NAMALWA (cell line): ENCODE results near the gene CNKSR3.

ENCODE experiments used
- DNase-seq: peaks from one replicate; pipeline ENCODE4 v3.0.0-alpha.2; 2015; ENCODE audit warnings: low spot score

The CNKSR3 gene

GRCh38 chr6:154381548-154381947 lies 128.9 kb downstream of the CNKSR3 start:
- DNase-seq = no peak

DNA sequence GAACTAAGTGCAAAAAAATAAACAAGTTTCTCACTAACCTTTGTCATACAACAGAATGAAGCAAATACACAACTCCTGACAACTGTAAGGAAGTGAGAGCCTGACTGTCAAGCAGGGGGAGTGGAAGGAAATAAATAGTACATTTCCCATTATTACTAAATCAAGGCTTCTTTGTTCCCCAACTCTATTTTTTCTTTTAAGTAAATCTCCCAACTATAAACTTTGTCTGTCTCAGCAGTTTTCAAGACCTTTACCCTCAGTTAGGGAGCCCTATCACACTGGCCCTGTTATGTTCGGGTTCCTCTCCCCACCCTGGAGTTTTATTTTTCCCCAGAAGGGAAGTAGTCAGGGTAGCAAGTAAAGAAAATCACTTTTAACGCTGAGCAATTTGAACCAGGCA lies 129.7 kb downstream of the CNKSR3 start:
- DNase-seq = no peak

DNA sequence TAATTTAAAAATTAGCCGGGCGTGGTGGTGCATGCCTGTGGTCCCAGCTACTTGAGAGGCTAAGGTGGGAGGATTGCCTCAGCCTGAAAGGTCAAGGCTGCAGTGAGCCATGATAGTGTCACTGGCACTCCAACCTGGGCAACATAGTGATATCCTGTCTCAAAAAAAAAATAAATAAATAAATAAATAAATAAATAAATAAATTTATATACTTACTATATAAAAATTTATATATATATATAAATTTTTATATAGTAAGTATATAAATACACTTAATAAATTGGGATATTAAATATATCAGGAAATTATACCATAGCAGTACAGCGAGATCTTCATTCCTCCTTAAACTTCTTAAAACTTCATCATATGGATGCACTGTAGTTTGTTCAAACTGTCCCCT lies 130.9 kb downstream of the CNKSR3 start:
- no peak for DNase-seq

DNA sequence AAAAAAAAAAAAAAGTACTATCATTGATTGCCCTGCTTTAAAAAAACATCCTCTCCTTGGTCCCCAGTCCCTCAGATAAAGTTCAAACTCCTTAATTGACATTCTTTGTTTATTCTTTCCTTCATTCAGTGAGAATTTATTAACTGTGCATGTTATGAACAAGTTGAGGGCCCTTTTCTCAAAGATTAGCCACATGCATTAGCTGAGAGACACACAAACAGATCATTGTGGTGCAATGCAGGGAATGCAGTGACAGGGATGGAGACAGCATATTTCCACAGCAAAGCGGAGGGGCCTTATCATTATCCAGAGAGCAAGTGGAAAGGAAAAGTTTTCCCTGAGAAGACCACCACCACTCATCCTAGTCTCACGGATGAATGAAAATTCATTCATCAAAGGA lies 132.0 kb downstream of the CNKSR3 start:
- DNase-seq = no peak

DNA sequence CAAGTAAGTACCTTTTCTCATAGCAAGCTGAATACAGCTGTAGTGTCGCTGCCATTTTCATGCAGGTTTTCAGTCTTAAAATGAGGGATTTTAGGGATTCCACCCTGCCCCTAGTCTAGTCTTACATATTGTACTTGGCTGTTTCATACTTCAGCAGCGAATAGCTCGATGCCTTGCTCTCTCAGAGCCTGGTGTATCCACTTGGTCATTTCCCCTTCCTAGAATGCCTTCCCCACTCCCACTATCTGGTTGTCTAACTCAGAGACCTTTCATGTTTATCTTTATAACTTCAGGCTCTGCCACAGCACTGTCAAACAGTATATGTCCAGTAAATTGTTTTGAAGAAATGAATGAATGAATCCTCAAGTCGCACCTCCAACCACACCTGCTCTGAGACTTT lies 132.8 kb downstream of the CNKSR3 start:
- DNase-seq = no peak

GRCh38 chr6:154373971-154374370 lies 136.5 kb downstream of the CNKSR3 start:
- DNase-seq = no peak

DNA sequence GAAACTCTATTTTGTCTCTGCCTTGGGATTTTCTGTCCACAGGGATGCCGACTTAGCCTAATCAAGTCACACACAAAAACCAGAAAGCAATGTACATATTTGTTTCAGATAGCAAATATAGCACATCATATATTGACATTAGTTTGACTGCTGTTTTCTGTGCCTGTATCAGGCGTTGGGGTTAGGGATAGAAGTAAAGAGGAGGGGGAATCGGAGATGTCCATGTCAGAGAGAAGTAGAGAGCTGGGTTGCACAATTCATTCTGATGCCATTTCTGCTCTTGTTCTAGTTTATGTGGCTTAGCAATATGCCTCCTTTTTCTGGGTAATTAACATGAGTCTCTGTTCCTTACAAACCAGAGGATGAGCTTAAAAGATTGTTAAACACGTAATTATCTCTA lies 139.2 kb downstream of the CNKSR3 start:
- DNase-seq = no peak

DNA sequence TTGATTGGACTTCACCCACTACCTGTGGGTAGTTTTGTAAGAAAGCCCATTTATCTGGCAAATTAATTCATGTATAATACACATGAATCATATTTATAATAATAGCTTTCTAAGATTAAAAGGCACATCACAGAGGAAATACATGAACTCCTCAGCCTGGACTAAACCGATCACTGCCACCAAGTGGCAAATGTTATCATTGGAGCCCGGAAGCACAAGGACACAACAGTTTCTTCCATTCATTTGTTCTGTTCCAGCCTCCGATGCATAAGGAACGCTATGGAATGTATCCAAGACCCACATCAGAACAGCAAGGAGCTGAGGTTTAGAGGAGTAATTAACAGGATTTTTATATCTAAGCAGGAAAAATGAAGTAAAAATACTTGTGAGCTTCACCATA lies 139.9 kb downstream of the CNKSR3 start:
- DNase-seq = peak; percentile 9

DNA sequence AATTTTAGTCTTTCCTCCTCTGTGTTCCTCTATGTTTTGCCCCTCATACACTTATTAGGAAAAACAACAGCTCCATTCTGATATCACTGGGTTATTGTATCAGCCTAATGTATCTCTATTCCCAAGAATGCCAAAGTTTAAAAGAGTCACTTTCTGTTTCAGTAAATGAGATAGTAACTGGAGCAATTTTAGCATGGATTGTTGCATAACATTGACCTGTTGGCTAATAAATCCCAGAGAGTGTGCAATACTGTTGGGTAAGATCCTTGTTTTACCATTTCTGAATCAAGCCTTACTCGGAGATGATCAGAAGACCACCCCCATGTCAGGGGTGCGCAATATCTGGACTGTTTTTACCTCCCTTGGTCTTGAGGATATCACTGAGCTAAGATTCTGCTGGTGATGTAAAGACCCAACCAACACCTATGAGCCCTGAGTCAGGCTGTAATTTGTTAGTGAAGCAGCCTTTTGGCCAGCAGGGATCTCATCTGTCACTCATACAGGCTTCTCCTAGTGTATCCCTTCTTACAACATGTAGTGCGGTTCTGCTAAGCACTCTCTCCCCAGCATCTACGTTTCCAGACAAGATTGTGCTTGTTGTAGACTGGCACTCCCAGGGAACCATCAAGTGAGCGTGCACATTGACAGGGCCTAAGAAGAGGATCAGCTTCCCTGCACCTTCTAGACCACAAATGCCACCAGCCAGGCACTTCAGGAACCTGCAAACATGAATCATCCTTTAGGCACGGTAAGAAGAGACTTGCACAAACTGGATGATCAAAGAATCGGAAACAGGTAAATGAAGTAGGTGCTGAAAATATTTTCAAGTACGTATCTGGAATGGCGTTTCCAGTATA lies 142.4 kb downstream of the CNKSR3 start:
- no peak for DNase-seq

DNA sequence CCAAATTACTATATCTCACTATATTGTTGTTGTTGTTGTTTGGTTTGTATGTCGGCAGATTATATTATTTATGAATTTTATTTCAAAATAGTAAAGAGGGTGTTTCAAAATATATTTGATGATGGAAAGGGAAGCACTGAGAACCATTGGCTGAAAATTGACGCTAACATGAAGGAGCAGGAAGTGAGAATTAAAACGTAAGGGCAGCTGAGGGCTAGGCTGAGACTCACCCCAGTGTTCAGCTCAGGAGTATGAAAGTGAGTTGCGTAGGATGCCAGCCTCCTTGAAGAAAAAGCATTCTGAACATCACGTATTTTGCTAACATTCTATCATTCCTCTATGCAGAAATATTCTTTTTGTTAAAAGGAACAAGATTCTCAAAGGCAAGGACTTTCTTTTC lies 143.1 kb downstream of the CNKSR3 start:
- no peak for DNase-seq

GRCh38 chr6:154363821-154364220 lies 146.7 kb downstream of the CNKSR3 start:
- no peak for DNase-seq

GRCh38 chr6:154361476-154361875 lies 149.0 kb downstream of the CNKSR3 start:
- DNase-seq = no peak

- no peak for DNase-seq
Measured at GRCh38 chr6:154360476-154360875, 150.0 kb downstream of the CNKSR3 start.

DNA sequence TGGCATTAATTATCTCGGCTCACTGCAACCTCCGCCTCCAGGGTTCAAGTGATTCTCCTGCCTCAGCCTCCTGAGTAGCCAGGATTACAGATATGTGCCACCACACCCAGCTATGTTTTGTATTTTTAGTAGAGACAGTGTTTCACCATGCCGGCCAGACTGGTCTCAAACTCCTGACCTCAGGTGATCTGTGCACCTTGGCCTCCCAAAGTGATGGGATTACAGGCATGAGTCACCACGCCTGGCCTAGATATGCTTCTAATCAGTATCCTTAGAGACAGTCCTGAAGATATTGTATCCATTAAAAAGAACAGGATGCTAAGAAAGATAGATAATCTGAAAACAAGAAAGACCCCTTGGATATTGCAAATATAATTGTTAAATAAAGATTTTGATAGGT lies 150.8 kb downstream of the CNKSR3 start:
- no peak for DNase-seq

GRCh38 chr6:154359161-154359574 lies 151.3 kb downstream of the CNKSR3 start:
- DNase-seq = no peak

GRCh38 chr6:154358019-154358545 lies 152.4 kb downstream of the CNKSR3 start:
- DNase-seq = no peak

- DNase-seq = peak; percentile 5
Measured at GRCh38 chr6:154356690-154357089, 153.8 kb downstream of the CNKSR3 start, which contains the start of gene IPCEF1. Gene IPCEF1, minus strand, starts transcription at chr6:154356803. Its CDS starts 90,856 bp downstream, at chr6:154265947.

GRCh38 chr6:154356113-154356512 lies 154.4 kb downstream of the CNKSR3 start:
- DNase-seq = no peak

DNA sequence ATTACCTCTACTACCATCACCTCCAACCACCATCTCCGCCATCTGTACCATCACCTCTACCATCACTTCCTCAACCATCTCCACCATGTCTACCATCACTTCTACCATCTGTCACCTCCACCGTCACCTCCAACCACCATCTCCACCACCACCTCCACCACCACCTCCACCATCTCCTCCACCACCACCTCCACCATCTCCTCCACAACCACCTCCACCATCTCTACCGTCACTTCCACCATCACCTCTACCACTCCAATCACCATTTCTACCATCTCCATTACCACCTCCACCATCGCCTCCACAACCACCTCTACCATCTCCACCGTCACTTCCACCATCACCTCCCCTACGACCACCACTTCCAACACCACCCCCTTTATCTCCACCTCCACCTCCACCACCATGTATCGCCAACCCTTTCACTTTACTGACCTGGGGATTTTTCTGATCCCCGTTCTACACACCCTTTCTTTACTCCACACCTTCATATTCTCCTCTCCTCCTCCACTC lies 156.2 kb downstream of the CNKSR3 start:
- no peak for DNase-seq

DNA sequence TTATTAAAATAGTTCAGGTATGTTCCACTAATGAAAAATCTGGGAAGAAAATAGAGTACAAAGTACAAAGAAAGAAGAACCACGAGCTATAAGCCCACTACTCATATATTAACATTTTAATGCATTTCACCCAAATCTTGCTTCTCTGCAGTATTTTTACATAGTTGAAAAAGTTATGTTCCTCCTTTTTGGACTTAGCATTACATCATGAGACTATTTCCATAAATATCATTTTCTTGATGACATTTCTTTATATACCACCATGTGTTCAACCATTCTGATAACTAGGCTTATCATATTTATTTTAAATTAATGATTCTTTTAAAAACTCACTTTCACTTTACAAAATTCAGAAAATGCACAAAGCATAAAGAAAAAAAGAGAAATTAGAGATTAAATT lies 156.9 kb downstream of the CNKSR3 start:
- no peak for DNase-seq

DNA sequence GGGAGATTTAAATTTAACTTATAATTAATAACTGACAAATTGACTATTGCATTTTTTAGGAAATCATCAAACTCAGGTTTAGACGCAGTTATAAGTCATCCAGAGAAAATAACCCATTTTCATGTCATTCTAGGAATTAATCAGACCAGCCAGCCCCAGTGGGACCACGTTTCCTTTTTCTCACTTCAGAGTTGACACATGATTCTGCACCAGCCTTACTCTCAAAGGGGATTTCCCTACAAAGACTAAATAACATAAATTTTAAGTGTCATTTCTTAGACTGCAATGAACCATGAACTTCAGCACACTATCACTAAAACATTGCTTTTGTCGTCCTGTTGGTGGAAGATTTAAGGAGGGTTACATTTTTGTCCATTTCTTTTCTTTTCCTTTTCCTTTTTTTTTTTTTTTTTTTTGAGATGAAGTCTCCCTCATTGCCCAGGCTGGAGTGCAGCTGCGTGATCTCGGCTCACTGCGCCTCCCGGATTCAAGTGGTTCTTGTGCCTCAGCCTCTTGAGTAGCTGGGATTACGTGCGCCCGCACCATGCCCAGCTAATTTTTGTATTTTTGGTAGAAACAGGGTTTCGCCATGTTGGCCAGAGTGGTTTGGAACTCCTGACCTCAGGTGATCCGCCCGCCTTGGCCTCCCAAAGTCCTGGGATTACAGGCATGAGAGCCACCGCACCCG lies 157.4 kb downstream of the CNKSR3 start:
- no peak for DNase-seq

DNA sequence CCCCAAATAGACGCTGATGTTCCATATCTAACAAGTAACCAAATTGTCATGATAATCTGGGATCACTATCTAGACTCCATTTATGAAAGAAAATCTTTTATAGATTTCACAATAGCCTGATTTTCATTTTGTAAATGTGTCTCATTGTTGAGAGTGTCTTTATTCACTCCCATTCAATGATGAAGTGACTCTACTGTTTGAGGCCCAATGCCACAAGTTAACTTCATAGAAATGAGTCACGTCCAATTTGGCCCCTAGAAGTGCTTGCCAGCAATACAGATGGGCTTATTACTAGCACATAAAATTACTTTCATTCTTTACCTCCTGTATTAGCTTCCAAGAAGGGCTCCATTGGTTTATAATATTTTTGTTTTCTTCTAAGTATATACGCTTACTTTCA lies 160.2 kb downstream of the CNKSR3 start:
- no peak for DNase-seq

GRCh38 chr6:154347981-154348380 lies 162.5 kb downstream of the CNKSR3 start:
- DNase-seq = no peak
